ENCODE measurements around the gene S1PR5.

Gene S1PR5

DNA sequence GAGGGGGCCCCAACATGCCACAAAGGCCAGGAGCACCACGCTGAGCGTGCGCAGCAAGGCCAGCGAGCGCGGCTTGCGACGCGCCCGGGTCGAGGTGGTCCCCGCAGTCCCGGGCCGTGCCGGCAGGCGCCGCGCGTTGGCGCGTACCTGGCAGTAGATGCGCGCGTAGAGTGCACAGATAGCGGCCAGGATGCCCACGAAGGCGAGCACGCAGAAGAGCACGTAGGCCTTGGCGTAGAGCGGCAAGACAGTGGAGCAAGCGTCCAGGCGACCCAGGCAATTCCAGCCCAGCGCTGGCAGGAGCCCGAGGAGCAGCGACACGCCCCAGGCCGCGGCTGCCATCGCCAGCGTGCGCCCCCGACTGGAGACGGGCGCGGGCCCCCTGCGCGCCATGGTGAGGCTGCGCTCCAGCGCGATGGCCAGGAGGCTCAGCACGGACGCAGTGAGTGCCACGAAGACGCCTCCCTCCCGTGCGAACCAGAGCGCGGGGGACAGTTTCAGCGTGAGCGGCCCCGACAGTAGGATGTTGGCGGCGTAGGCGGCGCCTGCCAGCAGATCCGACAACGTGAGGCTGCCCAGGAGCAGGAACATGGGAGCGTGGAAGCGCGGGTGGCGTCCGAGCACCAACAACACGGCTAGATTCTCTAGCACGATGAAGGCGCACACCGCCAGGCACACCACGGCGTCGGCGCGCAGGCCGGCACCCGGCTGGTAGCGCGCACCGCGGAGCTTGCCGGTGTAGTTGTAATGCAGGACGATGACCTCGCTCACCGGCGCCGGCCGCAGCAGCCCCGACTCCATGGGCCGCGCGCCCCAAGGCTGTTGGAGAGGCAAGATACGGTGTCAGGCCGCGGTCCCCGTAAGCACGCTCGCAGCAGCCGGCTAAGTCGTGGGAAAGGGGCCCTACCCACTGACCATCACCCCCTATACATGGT, 2.8 kb downstream of the S1PR5 start:
- no peak for DNase-seq (ENCODE audit: low read depth)
- no peak for TF ChIP-seq CTCF (conservative IDR thresholded peaks at IDR 0.05; ENCODE audit: control insufficient read depth, insufficient read depth, low read depth, low read length)
- H3K4me3 ChIP-seq (ENCODE audit: control insufficient read depth, low read depth, low read length), result no peak overlapping the region

GRCh38 chr19:10513223-10513622, 4.0 kb downstream of the S1PR5 start:
- no peak overlapping the region for H3K4me3 ChIP-seq (ENCODE audit: control insufficient read depth, low read depth, low read length)
- TF ChIP-seq CTCF (conservative IDR thresholded peaks at IDR 0.05; ENCODE audit: control insufficient read depth, insufficient read depth, low read depth, low read length), result no peak
- no peak for DNase-seq (ENCODE audit: low read depth)

DNA sequence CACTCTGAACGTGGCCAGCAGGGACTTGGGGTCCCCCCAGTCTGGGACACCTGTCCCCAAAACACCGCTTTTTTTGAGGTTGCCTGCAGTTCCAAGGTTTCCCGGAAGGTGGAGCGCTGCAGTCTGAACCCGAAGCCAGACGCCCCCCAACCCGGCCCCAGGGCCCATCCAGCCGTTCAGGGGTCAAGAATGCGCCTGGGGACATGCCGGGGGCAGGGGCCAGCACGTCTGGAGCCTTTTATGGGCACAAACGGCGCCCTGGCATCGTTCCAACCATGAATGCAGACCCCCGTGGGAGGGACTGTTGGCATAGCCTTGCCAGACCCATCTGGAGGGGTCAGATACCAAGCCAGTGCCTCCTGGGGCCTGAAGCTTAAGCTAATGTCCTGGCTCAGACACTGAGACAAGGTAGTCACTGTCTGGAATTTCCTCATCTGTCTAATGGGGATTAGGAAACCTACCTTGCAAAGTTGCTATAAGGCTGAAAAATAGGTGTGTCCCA, 6.9 kb downstream of the S1PR5 start:
- TF ChIP-seq CTCF (conservative IDR thresholded peaks at IDR 0.05; ENCODE audit: control insufficient read depth, insufficient read depth, low read depth, low read length), result peak; percentile 60
- DNase-seq (ENCODE audit: low read depth), result no peak
- no peak overlapping the region for H3K4me3 ChIP-seq (ENCODE audit: control insufficient read depth, low read depth, low read length)

GRCh38 chr19:10508707-10509106, 8.5 kb downstream of the S1PR5 start:
- TF ChIP-seq CTCF (conservative IDR thresholded peaks at IDR 0.05; ENCODE audit: control insufficient read depth, insufficient read depth, low read depth, low read length), result no peak

DNA sequence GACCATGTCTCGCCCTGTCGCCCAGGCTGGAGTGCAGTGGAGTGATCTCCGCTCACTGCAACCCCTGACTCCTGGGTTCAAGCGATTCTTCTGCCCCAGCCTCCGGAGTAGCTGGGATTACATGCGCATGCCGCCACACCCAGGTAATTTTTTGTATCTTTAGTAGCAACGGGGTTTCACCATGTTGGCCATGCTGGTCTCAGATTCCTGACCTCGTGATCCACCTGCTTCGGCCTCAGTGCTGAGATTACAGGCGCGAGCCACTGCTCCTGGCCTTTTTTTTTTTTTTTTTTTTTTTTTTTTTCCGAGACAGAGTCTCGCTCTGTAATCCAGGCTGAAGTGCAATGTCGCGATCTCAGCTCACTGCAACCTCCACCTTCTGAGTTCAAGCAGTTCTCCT, 9.2 kb downstream of the S1PR5 start:
- no peak overlapping the region for H3K4me3 ChIP-seq (ENCODE audit: control insufficient read depth, low read depth, low read length)
- TF ChIP-seq CTCF (conservative IDR thresholded peaks at IDR 0.05; ENCODE audit: control insufficient read depth, insufficient read depth, low read depth, low read length), result no peak
- DNase-seq (ENCODE audit: low read depth), result no peak

More at GRCh38 chr19:10508707-10509106, 8.5 kb downstream of the S1PR5 start:
- DNase-seq (ENCODE audit: low read depth), result peak; percentile 56
- H3K4me3 ChIP-seq (ENCODE audit: control insufficient read depth, low read depth, low read length), result no peak overlapping the region

GRCh38 chr19:10505583-10506229, 11.5 kb downstream of the S1PR5 start:
- H3K4me3 ChIP-seq (ENCODE audit: control insufficient read depth, low read depth, low read length), result no peak overlapping the region
- TF ChIP-seq CTCF (conservative IDR thresholded peaks at IDR 0.05; ENCODE audit: control insufficient read depth, insufficient read depth, low read depth, low read length), result peak; percentile 85
- DNase-seq (ENCODE audit: low read depth), result peak; percentile 69

Measured in fibroblast of mammary gland (primary cell).